Spleen (tissue), 11 donors: ENCODE measurements around the gene LTBP2. TPM values are rescaled to one million over a fixed set of nuclear protein-coding genes. Genes with fewer than 3 reads are reported as not detected.

Experiments used
- DNase-seq: peaks from one replicate; pipeline ENCODE4 v3.0.0-alpha.2; 2020
- H3K27ac ChIP-seq, 8 donors: fragments of 200-600 bp; sonication (generic) in 7 of 8; 1 replicate in 4 of 8; 2 replicates in 4 of 8; pipeline versions ENCODE4 v1.5.0 to v1.8.0; 2016 to 2021; ENCODE audit warnings: inconsistent platforms in 4 of 8, mild to moderate bottlenecking in 4 of 8, moderate library complexity in 1 of 8
- H3K27me3 ChIP-seq, 7 donors: fragments of 200-600 bp; sonication (generic) in 6 of 7; replicated peaks in 1 of 7; 1 replicate in 4 of 7; 2 replicates in 3 of 7; pipeline versions ENCODE4 v1.5.0 to v1.8.0; 2016 to 2021; ENCODE audit warnings: inconsistent platforms in 3 of 7, mild to moderate bottlenecking in 1 of 7
- H3K36me3 ChIP-seq, 6 donors: fragments of 200-600 bp; sonication (generic) in 5 of 6; 1 replicate in 4 of 6; 2 replicates in 2 of 6; pipeline versions ENCODE4 v1.5.0 to v1.8.0; 2016 to 2021; ENCODE audit warnings: inconsistent platforms in 2 of 6
- H3K4me1 ChIP-seq, 6 donors: fragments of 200-600 bp; sonication (generic) in 5 of 6; 1 replicate in 3 of 6; 2 replicates in 3 of 6; pipeline versions ENCODE4 v1.5.0 to v1.8.0; 2016 to 2021; ENCODE audit warnings: inconsistent platforms in 3 of 6
- H3K4me3 ChIP-seq, 8 donors: fragments of 200-600 bp; sonication (generic) in 7 of 8; 1 replicate in 4 of 8; 2 replicates in 4 of 8; pipeline versions ENCODE4 v1.5.0 to v1.8.0; 2016 to 2021; ENCODE audit warnings: inconsistent platforms in 4 of 8, mild to moderate bottlenecking in 4 of 8, moderate library complexity in 2 of 8
- H3K9me3 ChIP-seq, 8 donors: fragments of 200-600 bp; sonication (generic) in 7 of 8; 1 replicate in 4 of 8; 2 replicates in 4 of 8; pipeline versions ENCODE4 v1.5.0 to v1.8.0; 2016 to 2021; ENCODE audit warnings: inconsistent platforms in 4 of 8
- CTCF ChIP-seq, 11 experiments: fragments of 200-600 bp in 7 of 11; fragments of 450-650 bp in 4 of 11; sonication (generic) in 4 of 11; IDR thresholded peaks in 8 of 11; conservative IDR thresholded peaks in 3 of 11; 1 replicate in 7 of 11; 2 replicates in 4 of 11; pipeline versions ENCODE4 v1.4.0 to v1.8.0; 2016 to 2021; ENCODE audit warnings: antibody characterized with exemption in 11 of 11, inconsistent platforms in 4 of 11, mild to moderate bottlenecking in 1 of 11
- POLR2A ChIP-seq, 3 donors: fragments of 450-650 bp; IDR thresholded peaks; one replicate each; pipeline ENCODE4 v1.5.1; 2017; ENCODE audit warnings: antibody characterized with exemption in 3 of 3, mild to moderate bottlenecking in 1 of 3
- POLR2AphosphoS5 ChIP-seq, 3 donors: sonication (generic); formaldehyde crosslinking; IDR thresholded peaks; one replicate each; pipeline ENCODE4 v1.5.1; 2017; ENCODE audit warnings: antibody characterized with exemption in 3 of 3
- WGBS, 5 donors: extraction: QIAGEN DNeasy Blood & Tissue Kit in 3 of 5; methylation state at CpG; one replicate each; pipeline versions ENCODE4 v1.1.5 to v1.1.7; 2013 to 2018; 5-methylcytosine and 5-hydroxymethylcytosine counted together
- intact Hi-C: fragments of 100-400 bp; cut with DNase I; formaldehyde crosslinking; loops from one replicate; pipeline ENCODE4 v1.15.0; 2023; ENCODE audit warnings: low total_unique reads
- polyA plus RNA-seq, 3 donors: library from polyadenylated mRNA; stranded (reverse); fragments of 200-250 nt; gene quantifications; one replicate each; pipeline ENCODE4 v1.2.1, GENCODE V29; 2013
- total RNA-seq, 7 donors: library from RNA; depleted of rRNA in 3 of 7; stranded (reverse); fragments of >200 nt in 3 of 7; fragmentation: NEBNext Ultra II Directional in 4 of 7; extraction: Animal tissue kit (Norgen Biotek cat#: 25700) in 4 of 7; gene quantifications; one replicate each; pipeline versions ENCODE4 v1.1.0 to v1.2.1, GENCODE V29; 2016 to 2021
- donor health status: healthy with polysubstance abuse.
- donor health status: DM: no; HTN: no; CAD: no; lungs with moderate emphysema.
- donor health status: DM: no; HTN: no; CAD: no.
- donor health status: Bipolar disorder and iron deficiency.
- donor health status: healthy.
- donor health status: DM: no; HTN: no; CAD: no.
- donor health status: DM: yes; HTN: yes; CAD: no.

The LTBP2 gene
- total and polyA plus RNA-seq, 10 donors: 3.4 to 10.7 (median 5.6) TPM

DNA sequence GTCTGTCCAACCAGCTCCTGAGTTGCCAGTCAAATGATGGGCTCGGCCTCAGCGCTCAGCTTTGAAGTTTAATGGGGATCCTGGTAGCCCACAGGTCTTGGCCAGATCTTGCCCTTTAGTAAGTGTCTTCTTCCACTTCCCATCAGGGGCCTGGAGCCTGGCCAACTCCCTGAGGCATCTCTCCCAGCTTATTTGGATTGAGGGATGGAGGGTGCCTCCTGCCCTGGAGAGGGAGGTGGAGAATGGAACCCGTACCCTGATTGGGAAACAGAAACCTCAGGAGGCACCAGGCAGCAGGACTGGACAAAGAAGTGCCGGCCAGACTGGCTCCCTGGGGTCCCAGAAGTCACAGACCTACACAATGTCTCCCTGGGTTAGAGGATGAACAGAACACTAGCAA is 40.5 kb upstream of the LTBP2 start:
- no peak overlapping the region for H3K4me3 ChIP-seq
- WGBS, 5 donors: 38 to 74% (median 64%) methylated on average over 3 to 4 of the region's 4 CpGs
- H3K27me3 ChIP-seq: no peaks in the 10 kb centered on the region
- DNase-seq: no peak
- no peak overlapping the region for H3K27ac ChIP-seq
- intact Hi-C loops: no loop called here
- TF ChIP-seq CTCF (IDR thresholded peaks at IDR 0.05 in 8 of 11, conservative IDR thresholded peaks at IDR 0.05 in 3 of 11): no peak
- TF ChIP-seq POLR2AphosphoS5 (IDR thresholded peaks at IDR 0.05): no peak
- no peak for TF ChIP-seq POLR2A (IDR thresholded peaks at IDR 0.05)
- H3K4me1 ChIP-seq: peaks cover 0 to 59% (median 30%) of the 10 kb centered on the region in 6 donors
- no peaks in the 10 kb centered on the region for H3K9me3 ChIP-seq
- H3K36me3 ChIP-seq: peaks cover 0 to 49% (median 3%) of the 10 kb centered on the region in 6 donors

DNA sequence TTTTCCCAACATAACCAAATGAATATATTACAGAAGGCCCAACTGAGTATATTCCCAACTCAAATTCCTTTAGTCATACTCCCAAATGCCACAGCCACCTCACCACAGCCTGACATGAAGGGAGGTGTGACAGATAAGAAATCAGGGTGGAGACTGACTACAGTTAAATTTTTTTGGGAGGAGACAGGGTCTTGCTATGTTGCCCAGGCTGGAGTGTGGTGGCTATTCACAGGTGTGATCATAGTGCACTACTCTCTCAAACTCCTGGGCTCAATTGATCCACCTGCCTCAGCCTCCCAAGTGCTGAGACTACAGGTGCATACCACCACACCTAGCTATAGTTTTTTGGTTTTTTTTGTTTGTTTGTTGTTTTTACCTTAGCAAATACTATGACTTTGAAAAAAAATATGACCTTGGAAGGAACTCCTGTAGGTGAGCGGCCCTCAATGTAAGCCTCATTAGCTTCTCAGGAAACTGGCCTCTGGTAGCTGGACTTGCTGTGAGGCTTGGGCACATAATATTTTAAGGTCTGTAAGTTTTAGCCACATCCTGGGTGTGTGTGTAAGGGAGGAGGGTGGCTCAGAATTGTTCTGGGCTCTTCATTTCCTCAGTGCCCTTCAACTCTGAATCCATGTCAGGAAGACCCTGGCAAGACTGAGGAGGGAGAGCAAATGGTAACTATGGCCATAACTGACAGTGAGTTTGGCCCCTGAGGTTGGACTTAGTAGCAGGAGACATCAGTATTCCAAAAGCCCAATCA is 39.1 kb upstream of the LTBP2 start:
- Histone ChIP-seq H3K9me3 (no peaks in the 10 kb centered on the region), H3K4me1 (peaks cover 0 to 58% (median 33%) of the 10 kb centered on the region in 6 donors), H3K27ac (no peak overlapping the region), H3K4me3 (no peak overlapping the region), H3K36me3 (peaks cover 0 to 35% (median 0%) of the 10 kb centered on the region in 6 donors), H3K27me3 (no peaks in the 10 kb centered on the region)
- TF ChIP-seq CTCF (IDR thresholded peaks at IDR 0.05 in 8 of 11, conservative IDR thresholded peaks at IDR 0.05 in 3 of 11): no peak
- TF ChIP-seq POLR2A (IDR thresholded peaks at IDR 0.05): no peak
- TF ChIP-seq POLR2AphosphoS5 (IDR thresholded peaks at IDR 0.05): no peak
- 85 to 95% (median 88%) methylated on average over 1 of the region's 1 CpG for WGBS, 5 donors
- intact Hi-C loops: no loop called here
- DNase-seq: no peak

DNA sequence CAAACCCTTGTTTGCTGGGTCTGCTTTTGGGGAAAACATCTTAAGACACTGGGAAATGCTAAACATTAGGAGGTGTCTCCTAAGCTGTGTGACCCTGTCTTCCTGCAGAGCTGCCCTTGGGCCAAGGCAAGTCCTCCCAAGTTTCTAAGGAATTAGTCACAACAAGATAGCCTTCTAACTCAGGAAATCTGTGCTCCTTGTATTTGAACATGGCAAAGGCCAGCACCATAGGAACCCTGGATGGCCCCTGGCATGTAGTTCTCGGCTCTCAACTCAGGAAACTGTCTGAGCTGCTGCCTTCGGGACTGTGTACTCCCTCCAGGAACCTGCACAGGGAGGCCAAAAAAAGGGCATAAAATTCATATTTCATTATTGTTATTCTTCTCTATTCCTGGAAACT is 37.6 kb upstream of the LTBP2 start:
- WGBS, 5 donors: 54 to 85% (median 72%) methylated on average over 2 of the region's 2 CpGs
- Histone ChIP-seq H3K4me3 (no peak overlapping the region), H3K27me3 (peaks cover 0 to 10% (median 0%) of the 10 kb centered on the region in 7 donors), H3K27ac (no peak overlapping the region), H3K4me1 (peaks cover 0 to 52% (median 28%) of the 10 kb centered on the region in 6 donors), H3K36me3 (peaks cover 0 to 21% (median 0%) of the 10 kb centered on the region in 6 donors), H3K9me3 (no peaks in the 10 kb centered on the region)
- DNase-seq: peak; percentile 9
- TF ChIP-seq POLR2A (IDR thresholded peaks at IDR 0.05) (no peak), CTCF (IDR thresholded peaks at IDR 0.05 in 8 of 11, conservative IDR thresholded peaks at IDR 0.05 in 3 of 11) (no peak), POLR2AphosphoS5 (IDR thresholded peaks at IDR 0.05) (no peak)
- intact Hi-C loops: no loop called here

DNA sequence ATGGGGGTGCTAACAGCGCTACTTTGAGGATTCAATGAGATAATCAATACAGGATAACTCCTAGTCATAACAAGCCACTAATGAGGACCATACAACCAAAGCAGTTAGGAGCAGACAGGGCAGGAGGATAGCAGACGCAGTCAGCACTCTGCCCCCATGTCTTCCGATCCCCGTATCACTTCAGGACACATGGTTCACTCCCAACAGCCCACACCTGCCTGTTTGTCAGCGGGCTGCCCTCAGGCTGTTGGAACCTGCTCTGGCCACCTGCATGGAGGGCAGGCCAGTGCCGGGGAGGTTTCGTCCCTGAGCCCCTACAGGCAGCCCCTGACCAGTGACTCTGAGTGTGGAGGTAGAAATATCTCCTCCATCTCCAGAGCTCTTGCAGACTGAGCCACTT is 37.1 kb upstream of the LTBP2 start:
- DNase-seq: peak; percentile 71
- no peak for TF ChIP-seq CTCF (IDR thresholded peaks at IDR 0.05 in 8 of 11, conservative IDR thresholded peaks at IDR 0.05 in 3 of 11)
- TF ChIP-seq POLR2AphosphoS5 (IDR thresholded peaks at IDR 0.05): peak in 1 of 3 donors; percentile 49
- peaks cover 0 to 21% (median 0%) of the 10 kb centered on the region in 6 donors for H3K36me3 ChIP-seq
- peaks cover 0 to 10% (median 0%) of the 10 kb centered on the region in 7 donors for H3K27me3 ChIP-seq
- no peak overlapping the region for H3K4me3 ChIP-seq
- no peak overlapping the region for H3K27ac ChIP-seq
- intact Hi-C loops: no loop called here
- H3K4me1 ChIP-seq: peaks cover 0 to 52% (median 28%) of the 10 kb centered on the region in 6 donors
- whole genome bisulfite sequencing, 5 donors: 75 to 94% (median 87%) methylated on average over 5 to 7 of the region's 7 CpGs
- H3K9me3 ChIP-seq: no peaks in the 10 kb centered on the region
